GM06990 (cell line): ENCODE measurements around the gene DCDC1.

Experiments used
- DNase-seq: peaks from one replicate; pipeline ENCODE4 v3.0.0-alpha.2; 2011; ENCODE audit not compliant: insufficient read length; ENCODE audit errors: extremely low read depth
- H3K27me3 ChIP-seq: replicated peaks from 2 replicates; pipeline ENCODE4 v1.6.0; 2011; ENCODE audit warnings: low read length; ENCODE audit not compliant: control insufficient read depth, insufficient read depth
- H3K36me3 ChIP-seq: 2 replicates; pipeline ENCODE4 v1.5.1; 2011; ENCODE audit warnings: low read length; ENCODE audit not compliant: control insufficient read depth, insufficient read depth
- H3K4me3 ChIP-seq: replicated peaks from 2 replicates; pipeline ENCODE4 v1.5.1; 2011; ENCODE audit warnings: low read depth, mild to moderate bottlenecking, control low read depth, low read length
- CTCF ChIP-seq: IDR thresholded peaks from 2 replicates; pipeline ENCODE4 v1.5.1; 2011; ENCODE audit warnings: low read length, control low read depth, mild to moderate bottlenecking, inconsistent platforms; ENCODE audit not compliant: insufficient read depth, poor library complexity, severe bottlenecking

Gene DCDC1

GRCh38 chr11:31383116-31383515 is 13.6 kb upstream of the DCDC1 start:
- peaks cover 1% of the 10 kb centered on the region for H3K36me3 ChIP-seq
- TF ChIP-seq CTCF = no peak
- no peak for DNase-seq
- H3K4me3 ChIP-seq = no peak overlapping the region
- H3K27me3 ChIP-seq = no peaks in the 10 kb centered on the region

- H3K36me3 ChIP-seq = peaks cover 1% of the 10 kb centered on the region; the same call in 1 of the 2 replicates
- TF ChIP-seq CTCF = no peak
- no peaks in the 10 kb centered on the region for H3K27me3 ChIP-seq
- DNase-seq = no peak
- no peak overlapping the region for H3K4me3 ChIP-seq
Observed at GRCh38 chr11:31375879-31376278, 6.3 kb upstream of the DCDC1 start.

- no peak overlapping the region for H3K4me3 ChIP-seq
- no peaks in the 10 kb centered on the region for H3K36me3 ChIP-seq
- no peak for TF ChIP-seq CTCF
- no peaks in the 10 kb centered on the region for H3K27me3 ChIP-seq
- DNase-seq = no peak
Observed at GRCh38 chr11:31366795-31367194, 2.7 kb downstream of the DCDC1 start.

- Histone ChIP-seq H3K4me3 (no peak overlapping the region), H3K36me3 (no peaks in the 10 kb centered on the region), H3K27me3 (no peaks in the 10 kb centered on the region)
- no peak for DNase-seq
- no peak for TF ChIP-seq CTCF
Observed at GRCh38 chr11:31361743-31362142, 7.8 kb downstream of the DCDC1 start.

GRCh38 chr11:31355817-31356216 is 13.7 kb downstream of the DCDC1 start:
- no peaks in the 10 kb centered on the region for H3K27me3 ChIP-seq
- no peaks in the 10 kb centered on the region for H3K36me3 ChIP-seq
- no peak for DNase-seq
- no peak for TF ChIP-seq CTCF
- no peak overlapping the region for H3K4me3 ChIP-seq

GRCh38 chr11:31355131-31355530 is 14.4 kb downstream of the DCDC1 start:
- no peak for DNase-seq
- Histone ChIP-seq H3K4me3 (no peak overlapping the region), H3K36me3 (no peaks in the 10 kb centered on the region), H3K27me3 (no peaks in the 10 kb centered on the region)
- TF ChIP-seq CTCF = no peak
